ENCODE measurements around the gene FUNDC2. TPM values are rescaled to one million over a fixed set of nuclear protein-coding genes. Genes with fewer than 3 reads are reported as not detected.

The FUNDC2 gene
- total RNA-seq, 1 donor from 2014 or later, result 79.1 TPM

DNA sequence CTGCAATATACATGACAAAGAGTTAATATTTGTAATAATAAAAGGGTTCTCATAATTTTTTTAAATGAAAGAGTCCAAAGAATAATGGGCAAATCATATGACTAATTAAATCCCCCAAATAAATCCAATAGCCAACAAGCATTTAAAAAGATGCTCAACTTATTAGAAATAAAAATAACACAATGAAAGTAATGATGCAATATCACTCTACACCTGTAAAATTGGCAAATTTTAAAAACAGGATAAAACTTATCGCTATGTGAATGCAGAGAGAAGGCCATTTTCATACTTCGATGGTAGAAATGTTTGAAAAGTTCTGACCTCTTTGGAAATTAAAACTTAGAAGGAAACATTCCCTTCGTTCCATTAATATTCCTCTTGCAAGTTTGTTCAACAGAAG, 6.1 kb upstream of the FUNDC2 start:
- TF ChIP-seq, protein P1, sequence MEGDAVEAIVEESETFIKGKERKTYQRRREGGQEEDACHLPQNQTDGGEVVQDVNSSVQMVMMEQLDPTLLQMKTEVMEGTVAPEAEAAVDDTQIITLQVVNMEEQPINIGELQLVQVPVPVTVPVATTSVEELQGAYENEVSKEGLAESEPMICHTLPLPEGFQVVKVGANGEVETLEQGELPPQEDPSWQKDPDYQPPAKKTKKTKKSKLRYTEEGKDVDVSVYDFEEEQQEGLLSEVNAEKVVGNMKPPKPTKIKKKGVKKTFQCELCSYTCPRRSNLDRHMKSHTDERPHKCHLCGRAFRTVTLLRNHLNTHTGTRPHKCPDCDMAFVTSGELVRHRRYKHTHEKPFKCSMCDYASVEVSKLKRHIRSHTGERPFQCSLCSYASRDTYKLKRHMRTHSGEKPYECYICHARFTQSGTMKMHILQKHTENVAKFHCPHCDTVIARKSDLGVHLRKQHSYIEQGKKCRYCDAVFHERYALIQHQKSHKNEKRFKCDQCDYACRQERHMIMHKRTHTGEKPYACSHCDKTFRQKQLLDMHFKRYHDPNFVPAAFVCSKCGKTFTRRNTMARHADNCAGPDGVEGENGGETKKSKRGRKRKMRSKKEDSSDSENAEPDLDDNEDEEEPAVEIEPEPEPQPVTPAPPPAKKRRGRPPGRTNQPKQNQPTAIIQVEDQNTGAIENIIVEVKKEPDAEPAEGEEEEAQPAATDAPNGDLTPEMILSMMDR (IDR thresholded peaks at IDR 0.05), result no peak
- intact Hi-C loops (cut with DNase I), result no loop called here
- no peaks in the 10 kb centered on the region for H3K9me3 ChIP-seq
- H3K4me1 ChIP-seq, result no peaks in the 10 kb centered on the region
- no peak overlapping the region for H3K27ac ChIP-seq
- H3K36me3 ChIP-seq, result no peaks in the 10 kb centered on the region
- DNase-seq (no peak), ATAC-seq (no peak)
- no peak overlapping the region for H3K4me3 ChIP-seq
- H3K27me3 ChIP-seq, result no peaks in the 10 kb centered on the region

DNA sequence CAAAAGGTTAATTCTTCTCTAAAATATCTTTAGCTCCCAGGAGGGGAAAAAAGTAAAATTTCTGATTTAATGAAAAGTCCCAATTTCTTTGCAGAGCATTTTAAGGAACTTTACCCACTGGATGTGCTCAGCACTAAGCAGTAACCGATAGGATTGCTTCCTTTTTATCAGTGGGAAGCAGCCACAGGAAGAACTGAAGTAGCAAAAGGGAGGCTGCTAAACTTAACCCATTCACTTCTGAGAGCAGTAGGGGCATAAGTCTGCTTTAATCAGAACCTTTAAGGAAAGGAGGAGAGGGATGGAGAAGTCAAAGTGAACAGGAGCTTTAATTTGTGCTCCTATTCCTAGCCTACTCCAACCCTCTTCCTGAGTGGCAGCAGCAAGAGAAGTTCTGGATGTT, 4.1 kb upstream of the FUNDC2 start, which contains the start of gene F8:
Gene F8 (minus strand): TSS at position 139 of the 400 bp plus-strand sequence. CDS start 171 bp downstream, outside the sequence.
- no peaks in the 10 kb centered on the region for H3K36me3 ChIP-seq
- no peak for DNase-seq
- H3K27me3 ChIP-seq, result no peaks in the 10 kb centered on the region
- no peak within 1 kb of the TSS for H3K27ac ChIP-seq
- H3K4me1 ChIP-seq, result no peaks in the 10 kb centered on the region
- intact Hi-C loops (cut with DNase I), result no loop called here
- no peak for ATAC-seq
- H3K4me3 ChIP-seq, result peak within 1 kb of the TSS; percentile 2
- no peaks in the 10 kb centered on the region for H3K9me3 ChIP-seq
- TF ChIP-seq, protein P1 (IDR thresholded peaks at IDR 0.05), result no peak

DNA sequence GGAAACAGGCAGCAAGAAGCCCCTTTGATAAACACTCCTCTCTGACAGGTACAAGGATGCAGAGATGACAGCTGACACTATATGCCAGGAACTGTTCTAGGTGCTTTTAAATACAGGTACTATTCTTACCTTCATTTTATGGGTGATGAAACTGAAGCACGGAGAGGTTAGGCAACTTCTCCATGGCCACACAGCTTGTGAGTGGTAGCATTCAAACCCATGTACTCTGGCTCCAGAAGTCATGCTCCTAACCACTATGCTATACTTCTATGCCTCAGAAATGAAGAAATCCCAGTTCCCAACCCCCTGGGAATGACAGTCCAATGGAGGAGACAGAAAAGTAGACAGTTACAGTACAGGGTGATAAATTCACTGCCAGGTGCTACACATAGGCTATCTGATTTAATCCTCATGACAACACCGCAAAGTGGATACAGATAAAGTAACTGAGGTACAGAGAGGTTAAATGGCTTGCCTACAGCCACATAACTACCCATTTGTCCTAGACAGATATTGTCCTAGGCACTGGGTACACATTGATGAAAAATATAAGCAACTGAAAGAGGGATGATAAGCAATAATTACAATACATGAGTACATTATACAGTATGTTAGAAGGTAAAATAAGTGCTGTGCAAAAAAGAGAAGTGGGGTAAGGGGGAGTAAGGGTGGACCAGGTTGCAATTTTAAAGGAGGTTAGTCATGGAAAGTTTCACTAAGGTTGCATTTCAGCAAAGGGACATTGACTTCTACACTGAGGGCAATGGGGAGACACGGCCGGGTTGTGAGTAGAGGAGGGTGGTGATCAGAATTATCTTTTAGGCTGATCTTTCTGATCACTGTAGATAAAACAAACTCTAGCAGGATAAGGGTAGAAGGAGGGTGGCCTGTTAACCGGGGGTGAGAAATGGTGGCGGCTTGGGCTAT, 2.5 kb upstream of the FUNDC2 start:
- no peak for DNase-seq
- intact Hi-C loops (cut with DNase I), result no loop called here
- no peak overlapping the region for H3K27ac ChIP-seq

DNA sequence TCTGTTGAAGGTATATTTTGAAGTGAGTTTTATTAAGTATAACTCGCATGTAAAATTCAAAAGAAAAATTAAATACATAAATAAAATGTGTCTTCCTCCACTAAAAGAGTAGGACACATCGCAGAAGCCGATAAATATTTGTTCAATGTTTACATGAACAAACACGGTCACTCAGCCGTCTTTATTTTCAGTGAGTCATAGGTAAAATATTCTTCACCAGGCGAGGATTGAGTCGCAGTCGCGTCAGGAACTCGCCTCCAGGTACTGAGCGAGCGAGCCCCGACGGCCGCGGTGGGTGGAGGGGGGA, 271 bp upstream of the FUNDC2 start:
- H3K36me3 ChIP-seq, result no peaks in the 10 kb centered on the region
- ATAC-seq (no peak), DNase-seq (no peak)
- TF ChIP-seq, protein P1 (IDR thresholded peaks at IDR 0.05), result no peak
- H3K27ac ChIP-seq, result peak overlapping the region; percentile 94
- intact Hi-C loops (cut with DNase I), result no loop called here
- H3K4me1 ChIP-seq, result peaks cover 3% of the 10 kb centered on the region
- peak overlapping the region; percentile 60 for H3K4me3 ChIP-seq
- H3K9me3 ChIP-seq, result no peaks in the 10 kb centered on the region
- H3K27me3 ChIP-seq, result no peaks in the 10 kb centered on the region

More for the DNA sequence above, 2.5 kb upstream of the FUNDC2 start:
- H3K36me3 ChIP-seq, result no peaks in the 10 kb centered on the region
- no peaks in the 10 kb centered on the region for H3K9me3 ChIP-seq
- TF ChIP-seq, protein P1 (IDR thresholded peaks at IDR 0.05), result no peak
- ATAC-seq, result no peak
- H3K4me3 ChIP-seq, result no peak overlapping the region
- H3K27me3 ChIP-seq, result no peaks in the 10 kb centered on the region
- H3K4me1 ChIP-seq, result peaks cover 3% of the 10 kb centered on the region

DNA sequence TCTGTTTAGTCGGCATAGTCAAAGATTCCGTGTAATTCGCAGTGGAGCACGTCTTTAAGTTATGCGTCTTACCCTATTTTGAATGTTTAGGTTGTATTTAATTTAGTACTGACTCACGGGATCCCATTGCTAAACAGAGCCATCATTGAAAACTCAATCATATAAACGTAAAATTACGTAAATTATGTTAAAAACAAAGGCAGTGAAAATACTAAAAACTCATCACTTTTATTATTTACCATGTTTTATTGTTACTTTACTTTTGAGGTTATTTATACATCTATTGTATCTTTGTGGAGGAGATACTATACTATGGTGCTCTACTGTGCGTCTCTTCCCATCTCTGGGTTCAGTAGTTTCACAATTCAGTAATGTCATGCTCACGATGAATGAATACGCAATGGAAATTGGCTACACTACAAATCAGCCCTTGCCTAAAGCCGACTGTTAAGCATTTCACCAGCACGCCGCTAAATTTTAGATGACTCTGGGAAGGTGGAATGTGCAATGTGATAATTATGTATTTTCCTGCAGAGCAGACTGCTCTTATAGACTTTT, 944 bp downstream of the FUNDC2 start:
- peaks cover 3% of the 10 kb centered on the region for H3K4me1 ChIP-seq
- H3K36me3 ChIP-seq, result no peaks in the 10 kb centered on the region
- peak; percentile 7 for ATAC-seq
- DNase-seq, result no peak
- no peaks in the 10 kb centered on the region for H3K27me3 ChIP-seq
- H3K9me3 ChIP-seq, result no peaks in the 10 kb centered on the region
- TF ChIP-seq, protein P1 (IDR thresholded peaks at IDR 0.05), result no peak
- peak overlapping the region; percentile 60 for H3K4me3 ChIP-seq
- H3K27ac ChIP-seq, result peak overlapping the region; percentile 94
- intact Hi-C loops (cut with DNase I), result no loop called here
